LNCaP clone FGC (cell line): ENCODE data around the gene USH1C.

ENCODE experiments used
- DNase-seq: peaks from one replicate; pipeline ENCODE4 v3.0.0-alpha.2; 2011; ENCODE audit warnings: low read depth
- H3K4me3 ChIP-seq: 2 replicates; pipeline ENCODE4 v1.5.1; 2011; ENCODE audit warnings: mild to moderate bottlenecking, low read depth, low read length, control low read depth
- CTCF ChIP-seq: IDR thresholded peaks from 2 replicates; pipeline ENCODE4 v1.5.1; 2012; ENCODE audit warnings: mild to moderate bottlenecking; ENCODE audit not compliant: control insufficient read depth, insufficient read depth; ENCODE audit errors: extremely low read depth

USH1C gene

GRCh38 chr11:17490938-17491337 is 53.3 kb downstream of the USH1C start:
- H3K4me3 ChIP-seq = no peak overlapping the region
- TF ChIP-seq CTCF = no peak
- no peak for DNase-seq

GRCh38 chr11:17490232-17490631 is 54.0 kb downstream of the USH1C start:
- H3K4me3 ChIP-seq = no peak overlapping the region
- no peak for TF ChIP-seq CTCF
- DNase-seq = no peak

GRCh38 chr11:17489751-17490150 is 54.5 kb downstream of the USH1C start:
- H3K4me3 ChIP-seq = no peak overlapping the region
- no peak for TF ChIP-seq CTCF
- DNase-seq = no peak

- H3K4me3 ChIP-seq = no peak overlapping the region
- no peak for TF ChIP-seq CTCF
- no peak for DNase-seq
These were observed 55.7 kb downstream of the USH1C start for GRCh38 chr11:17488563-17488962.

- no peak overlapping the region for H3K4me3 ChIP-seq
- TF ChIP-seq CTCF = no peak
- no peak for DNase-seq
These were observed 57.6 kb downstream of the USH1C start for GRCh38 chr11:17486646-17487045.

- TF ChIP-seq CTCF = no peak
- H3K4me3 ChIP-seq = no peak overlapping the region
These were observed 60.7 kb downstream of the USH1C start for GRCh38 chr11:17483505-17483904.

GRCh38 chr11:17481905-17482304 is 62.3 kb downstream of the USH1C start:
- TF ChIP-seq CTCF = no peak
- H3K4me3 ChIP-seq = no peak overlapping the region
- no peak for DNase-seq

More at GRCh38 chr11:17483505-17483904, 60.7 kb downstream of the USH1C start:
- no peak for DNase-seq
